HG02884 (cell line): ENCODE results near the gene BICDL2.

Experiments used
- ATAC-seq: cut with Tn5 transposase; IDR thresholded peaks from one replicate; pipeline ENCODE4 v1.9.1; 2021; ENCODE audit warnings: mild to moderate bottlenecking, moderate library complexity; ENCODE audit not compliant: unreplicated experiment

Gene BICDL2

DNA sequence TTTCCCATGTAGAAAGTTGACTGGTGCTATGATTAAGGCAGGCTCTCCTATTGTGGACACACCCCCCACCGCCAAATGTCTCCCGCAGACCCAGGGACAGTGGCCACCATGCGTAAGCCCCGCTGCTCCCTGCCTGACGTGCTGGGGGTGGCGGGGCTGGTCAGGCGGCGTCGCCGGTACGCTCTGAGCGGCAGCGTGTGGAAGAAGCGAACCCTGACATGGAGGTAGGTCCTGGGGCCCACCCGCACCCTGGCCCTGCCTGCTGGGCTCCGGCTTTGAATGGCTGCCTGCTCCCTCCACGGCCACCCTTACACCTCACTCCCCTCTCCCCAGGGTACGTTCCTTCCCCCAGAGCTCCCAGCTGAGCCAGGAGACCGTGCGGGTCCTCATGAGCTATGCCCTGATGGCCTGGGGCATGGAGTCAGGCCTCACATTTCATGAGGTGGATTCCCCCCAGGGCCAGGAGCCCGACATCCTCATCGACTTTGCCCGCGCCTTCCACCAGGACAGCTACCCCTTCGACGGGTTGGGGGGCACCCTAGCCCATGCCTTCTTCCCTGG, 13.3 kb upstream of the BICDL2 start:
- no peak for ATAC-seq

DNA sequence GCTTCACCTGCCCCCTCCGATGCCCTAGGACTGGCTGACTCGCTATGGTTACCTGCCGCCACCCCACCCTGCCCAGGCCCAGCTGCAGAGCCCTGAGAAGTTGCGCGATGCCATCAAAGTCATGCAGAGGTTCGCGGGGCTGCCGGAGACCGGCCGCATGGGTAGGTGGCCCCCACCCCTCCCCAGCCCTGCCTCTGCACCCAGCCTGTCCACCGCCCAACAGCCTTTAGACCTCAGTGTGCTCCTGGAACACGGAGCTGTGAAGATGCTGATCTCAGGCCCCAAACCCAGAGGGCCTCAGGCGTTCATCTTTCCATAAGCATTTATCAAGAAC, 10.6 kb upstream of the BICDL2 start:
- ATAC-seq = no peak

DNA sequence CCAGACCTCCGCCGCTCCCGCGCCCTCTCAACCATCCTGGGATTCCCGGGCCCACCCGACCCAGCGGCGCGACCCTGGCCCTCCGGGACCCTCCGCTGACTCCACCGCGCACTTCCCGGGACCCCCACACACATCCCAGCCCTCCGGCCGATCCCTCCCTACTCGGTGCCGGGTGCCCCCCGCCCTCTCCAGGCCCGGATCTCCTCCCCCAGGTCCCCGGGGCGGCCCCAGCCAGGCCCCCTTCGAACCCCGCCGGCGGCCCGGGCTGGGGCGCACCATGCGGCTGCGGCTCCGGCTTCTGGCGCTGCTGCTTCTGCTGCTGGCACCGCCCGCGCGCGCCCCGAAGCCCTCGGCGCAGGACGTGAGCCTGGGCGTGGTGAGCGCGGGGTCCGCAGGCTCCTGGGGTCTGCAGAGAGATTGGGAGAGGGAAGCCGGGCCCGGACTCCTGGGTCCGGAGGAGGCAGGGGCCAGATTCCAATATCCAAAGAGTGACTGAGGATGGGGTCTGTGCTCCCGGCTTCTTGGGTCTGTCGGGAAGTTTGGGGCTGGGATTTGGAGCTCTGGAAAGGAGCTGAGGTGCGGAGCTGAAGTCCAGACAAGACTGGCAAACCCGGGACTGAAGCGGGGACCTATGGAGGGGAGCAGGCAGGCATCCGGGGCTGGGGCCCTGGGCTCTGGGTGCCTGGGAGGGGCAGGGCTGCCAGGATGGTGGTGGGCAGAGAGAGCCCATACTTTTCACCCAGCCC, 10.1 kb upstream of the BICDL2 start:
- no peak for ATAC-seq

DNA sequence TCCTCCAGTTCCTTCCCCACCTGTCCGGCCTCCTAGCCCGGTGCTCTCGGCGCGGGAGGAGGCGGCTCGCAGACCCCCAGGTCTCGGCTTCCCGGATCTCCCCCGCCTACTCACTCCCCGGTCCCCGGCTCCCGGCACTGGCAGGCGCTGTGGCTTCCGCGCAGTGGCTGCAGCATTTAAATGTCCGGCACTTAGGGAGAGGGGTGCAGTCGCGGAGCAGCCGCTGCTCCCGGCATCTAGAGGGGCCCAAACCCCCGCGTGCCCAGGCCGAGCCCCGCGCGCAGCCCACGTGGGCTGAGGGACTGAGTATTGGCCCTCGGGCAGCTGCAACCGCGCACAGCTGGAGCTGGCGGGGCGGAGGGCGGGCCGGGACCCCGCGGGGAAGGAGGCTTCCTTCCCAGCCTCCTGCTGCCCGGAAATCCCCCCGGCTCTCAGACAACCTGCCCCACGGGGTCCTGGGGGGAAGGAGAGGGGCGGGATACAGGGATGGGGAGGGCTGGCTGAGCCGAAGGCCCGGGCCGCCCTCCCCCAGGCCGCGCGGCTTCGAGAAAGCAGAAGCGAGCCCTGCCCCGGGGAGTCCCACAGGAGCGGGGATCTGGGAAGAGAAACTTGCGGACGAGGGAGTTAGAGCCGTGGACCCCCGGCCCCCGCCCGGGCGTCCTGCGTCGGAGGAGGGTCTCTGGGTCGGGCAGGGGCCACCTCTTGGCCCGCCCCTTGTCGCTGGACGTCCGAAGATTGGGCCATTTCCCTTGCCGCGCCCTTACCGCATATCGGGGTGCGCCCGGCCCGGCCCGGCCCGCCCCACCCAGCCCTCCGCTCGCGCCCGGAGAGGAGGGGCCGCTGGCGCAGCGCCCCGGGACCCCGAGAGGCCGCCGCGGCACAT, 9.3 kb upstream of the BICDL2 start, which contains the start of gene MMP25:
Gene MMP25, plus strand, starts transcription at position 804 of the 883 bp plus-strand sequence. CDS start 357 bp downstream, outside the sequence.
- ATAC-seq = no peak

DNA sequence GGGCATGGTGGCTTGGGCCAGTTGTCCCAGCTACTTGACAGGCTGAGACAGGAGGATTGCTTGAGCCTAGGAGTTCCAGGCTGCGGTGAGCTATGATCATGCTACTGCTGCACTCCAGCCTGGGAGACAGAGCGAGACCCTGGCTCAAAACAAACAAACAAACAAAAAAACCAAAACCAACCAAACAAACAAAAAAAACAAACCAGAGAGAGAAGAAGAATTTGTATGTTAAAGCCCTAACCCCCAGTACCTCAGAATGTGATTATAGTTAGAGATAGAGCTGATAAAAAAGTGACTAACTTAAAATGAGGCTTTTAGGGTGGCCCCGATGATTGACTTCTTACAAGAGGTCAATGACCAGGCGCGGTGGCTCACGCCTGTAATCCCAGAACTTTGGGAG, 8.0 kb upstream of the BICDL2 start:
- no peak for ATAC-seq

DNA sequence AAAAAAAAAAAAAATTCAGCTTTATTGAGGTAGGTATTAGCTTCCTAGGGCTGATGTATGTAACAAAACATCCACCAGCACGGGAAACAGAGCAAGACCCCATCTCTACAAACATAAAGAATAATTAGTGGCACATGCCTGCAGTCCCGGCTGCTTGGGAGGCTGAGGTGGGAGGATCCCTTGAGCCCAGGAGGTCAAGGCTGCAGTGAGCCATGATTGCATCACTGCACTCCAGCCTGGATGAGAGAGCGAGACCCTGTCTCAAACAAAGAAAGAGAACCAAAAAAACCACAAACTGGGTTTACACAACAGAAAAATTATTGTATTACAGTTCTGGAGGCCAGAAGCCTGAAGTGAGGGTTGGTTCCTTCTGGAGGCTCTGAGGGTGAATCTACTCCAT, 5.6 kb upstream of the BICDL2 start:
- no peak for ATAC-seq

DNA sequence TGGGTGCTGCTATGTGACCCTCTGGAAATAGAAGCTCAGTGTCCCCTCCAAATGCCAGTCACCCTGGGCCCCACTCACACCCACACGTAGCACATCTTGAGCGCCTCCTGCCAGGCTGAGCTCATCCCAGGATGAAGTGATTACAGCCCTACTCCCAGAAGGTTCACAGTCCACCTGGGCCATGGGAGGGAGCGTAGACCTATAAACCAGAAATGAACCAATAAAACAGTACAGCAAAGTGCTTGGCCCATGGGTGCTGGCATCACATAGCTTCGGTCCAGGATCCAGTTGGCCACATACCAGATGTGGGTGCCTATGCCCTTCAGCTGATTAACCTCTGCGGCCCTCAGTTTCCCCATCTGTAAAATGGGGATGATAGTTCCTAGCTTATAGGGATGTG, 2.2 kb upstream of the BICDL2 start:
- no peak for ATAC-seq

DNA sequence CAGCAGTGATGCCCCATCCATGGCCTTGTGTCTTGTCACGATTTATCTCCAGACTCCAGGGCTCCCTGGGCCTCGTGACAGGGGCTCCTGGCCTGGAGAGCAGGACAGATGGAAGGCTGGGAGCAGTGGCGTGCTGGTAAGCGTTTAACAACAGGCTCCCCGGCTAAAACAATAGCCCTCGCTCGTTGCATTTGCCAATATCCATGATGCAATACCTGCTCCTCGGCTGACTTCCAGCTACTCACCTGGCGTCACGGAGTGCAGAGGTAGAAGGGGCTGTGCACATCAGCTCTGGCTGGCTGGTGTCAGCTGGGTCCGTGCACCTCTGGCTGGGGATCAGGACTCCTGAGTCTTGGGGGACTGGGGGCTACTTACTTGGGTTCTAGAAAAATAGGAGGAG, 1.5 kb upstream of the BICDL2 start:
- ATAC-seq = no peak

DNA sequence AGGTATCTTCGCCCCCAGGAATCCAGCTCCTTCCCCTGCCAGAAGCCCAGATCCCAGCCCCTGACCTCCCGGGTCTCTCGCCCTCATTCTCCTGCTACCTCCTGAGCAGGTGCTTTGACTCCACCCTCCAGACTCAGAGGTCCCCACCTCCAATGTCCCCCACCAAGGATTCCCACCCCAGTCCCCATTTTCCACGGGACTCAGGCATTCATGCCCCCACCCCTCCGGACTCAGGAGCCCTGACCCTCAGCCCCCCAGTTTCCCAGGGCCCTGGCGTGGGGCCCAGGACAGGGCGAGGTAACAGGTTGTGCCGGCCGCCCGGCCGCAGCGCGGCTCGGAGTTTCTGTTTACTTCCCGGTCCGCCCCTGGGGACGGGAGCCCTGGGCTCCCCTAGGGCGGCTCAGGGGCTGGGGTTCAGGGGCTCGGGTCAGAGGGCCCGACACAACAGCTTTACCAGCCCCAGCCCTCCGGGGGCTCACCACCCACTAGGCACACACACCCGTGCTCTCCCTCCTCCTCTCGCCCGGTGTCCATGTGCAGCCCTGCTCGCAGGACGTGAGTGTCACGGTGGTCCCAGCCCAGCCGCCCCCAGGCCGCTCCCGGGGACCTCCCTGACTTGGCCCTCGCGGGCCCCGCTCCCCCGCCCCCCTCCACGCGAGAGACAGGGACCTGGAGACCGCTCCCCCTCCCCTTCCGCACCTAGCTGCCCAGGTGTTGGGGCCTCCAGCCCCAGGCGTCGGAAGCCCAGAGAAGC, 595 bp downstream of the BICDL2 start:
- no peak for ATAC-seq

DNA sequence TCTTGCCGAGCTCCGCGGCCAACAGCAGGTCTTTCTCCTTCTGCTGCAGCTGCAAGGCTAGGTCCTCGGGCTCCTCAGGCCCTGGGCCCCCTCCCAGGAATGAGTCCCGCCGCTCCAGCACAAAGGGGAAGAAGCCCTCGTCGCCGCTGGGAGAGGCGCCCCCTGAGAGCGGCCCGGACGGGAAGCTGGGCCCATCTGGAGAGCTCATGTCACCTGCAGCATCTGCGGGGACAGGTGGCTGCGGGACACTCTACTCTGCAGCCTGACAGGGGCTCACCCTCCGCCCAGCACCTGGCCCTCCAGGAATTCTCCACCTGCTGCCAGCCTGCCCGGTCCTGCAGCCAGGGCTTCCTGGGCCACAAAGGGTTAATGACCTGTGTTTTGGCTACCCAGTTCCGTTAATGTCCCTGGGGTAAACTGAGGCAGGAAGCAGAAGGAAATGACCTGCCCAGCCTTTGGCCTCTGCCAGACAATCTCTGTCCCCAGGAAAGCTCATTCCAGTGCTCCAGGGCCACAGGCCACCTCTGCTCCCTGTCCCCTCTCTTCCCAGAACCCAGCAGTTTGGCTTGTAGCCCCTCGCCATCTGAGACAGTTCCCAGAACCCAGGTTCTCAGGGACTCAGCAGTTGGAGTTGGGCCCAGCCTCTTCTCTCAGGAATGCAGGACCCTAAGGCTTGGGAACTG, 1.3 kb downstream of the BICDL2 start:
- ATAC-seq = no peak

DNA sequence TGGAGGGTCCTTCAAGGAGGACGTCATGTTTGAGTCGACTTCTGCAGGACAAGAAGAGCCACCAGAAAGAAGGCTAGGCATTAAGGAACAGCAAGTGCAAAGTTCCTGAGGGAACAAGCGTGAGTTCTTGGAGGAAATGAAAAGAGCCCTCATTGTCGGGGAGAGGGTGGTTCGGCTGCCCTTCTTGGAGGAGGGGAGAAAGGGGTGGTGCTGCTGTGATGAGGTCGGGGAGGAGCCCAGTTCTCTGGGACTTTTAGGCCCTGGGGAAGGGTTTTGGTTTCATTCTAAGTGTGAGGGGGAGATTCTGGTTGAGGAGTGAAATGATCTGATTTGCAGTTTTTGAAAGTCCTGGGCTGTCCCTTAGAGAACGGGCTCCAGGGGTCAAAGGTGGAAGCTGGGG, 4.1 kb downstream of the BICDL2 start:
- ATAC-seq = no peak

DNA sequence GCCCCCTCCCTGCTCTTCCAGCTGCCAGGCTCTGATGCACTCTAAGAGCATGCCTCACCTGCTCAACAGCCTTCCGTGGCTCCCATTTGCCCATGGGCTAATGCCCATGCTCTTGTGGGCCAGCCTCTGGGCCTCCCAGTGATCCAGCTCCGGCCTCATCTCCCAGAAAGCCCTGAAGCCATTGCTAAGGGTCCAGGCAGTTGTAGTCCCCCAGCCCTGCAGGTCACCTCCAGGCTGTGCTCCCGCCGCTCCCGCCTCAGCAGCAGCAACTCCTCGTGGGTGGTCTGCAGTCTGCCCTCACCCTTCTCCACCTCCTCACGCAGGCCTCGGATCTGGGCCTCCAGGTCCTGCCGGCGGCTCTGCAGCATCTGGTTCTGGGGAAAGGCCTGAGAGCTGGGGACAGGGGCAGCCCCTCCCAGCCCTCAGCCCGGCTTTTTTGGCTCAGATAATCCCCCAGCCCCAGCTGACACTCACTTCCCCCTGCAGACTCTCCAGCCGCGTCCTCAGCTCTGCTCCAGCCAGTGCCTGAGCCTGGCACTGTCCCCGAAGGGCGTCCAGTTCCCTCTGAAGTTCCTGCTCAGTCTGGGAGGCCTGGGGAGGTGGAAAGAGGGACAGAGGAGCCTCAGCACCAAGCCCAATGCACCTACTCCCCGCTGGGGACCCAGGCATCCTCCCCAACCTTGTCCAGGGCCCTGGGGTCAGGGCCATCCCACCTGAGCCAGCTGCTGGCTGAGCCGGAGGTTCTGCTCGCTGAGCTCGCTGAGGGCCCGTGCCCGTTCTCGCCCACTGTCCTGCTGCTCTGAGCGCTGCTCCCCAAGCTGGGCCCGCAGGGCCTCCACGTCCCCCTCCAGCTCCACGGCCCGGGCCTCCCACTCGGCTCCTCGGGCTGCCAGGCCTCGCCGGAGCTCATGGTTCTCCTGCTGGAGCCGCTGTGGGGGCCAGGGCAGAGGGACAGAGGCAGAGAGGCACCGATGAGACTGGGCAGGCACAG, 6.2 kb downstream of the BICDL2 start:
- ATAC-seq = no peak

DNA sequence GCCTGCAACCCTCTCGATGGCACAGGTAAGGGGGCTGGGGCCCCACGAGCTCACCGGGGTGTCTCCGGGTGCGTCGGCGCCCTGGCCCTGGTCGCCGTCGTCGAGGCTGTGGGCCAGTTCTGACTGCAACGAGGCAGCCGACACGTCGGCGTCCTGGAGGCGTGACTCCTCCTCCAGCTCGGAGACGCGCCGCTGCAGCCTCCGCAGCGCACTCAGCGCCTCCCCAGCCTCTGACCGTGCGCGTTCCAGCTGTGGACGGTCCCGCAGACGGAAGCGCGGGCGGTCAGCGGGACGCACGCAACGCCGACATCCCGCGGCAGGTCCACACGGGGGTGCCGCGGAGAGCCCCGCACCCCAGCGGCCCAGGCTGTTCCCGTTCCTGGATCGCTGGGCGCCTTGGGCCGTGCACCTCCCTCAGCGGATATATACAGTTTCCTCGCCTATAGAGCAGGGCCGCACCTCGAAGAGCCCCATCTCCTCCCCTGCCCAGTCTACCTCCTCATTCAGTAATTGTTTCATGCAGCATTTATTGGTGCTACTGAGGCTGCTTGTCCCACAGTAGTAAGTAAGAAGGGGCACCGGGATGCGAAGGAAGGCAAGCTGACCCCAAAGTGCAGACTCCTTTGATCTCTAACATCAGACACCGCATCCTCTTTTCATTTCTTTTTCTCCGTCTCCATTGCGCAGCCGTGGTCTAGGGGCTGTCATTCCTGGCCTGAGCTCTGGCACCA, 7.1 kb downstream of the BICDL2 start:
- ATAC-seq = no peak

DNA sequence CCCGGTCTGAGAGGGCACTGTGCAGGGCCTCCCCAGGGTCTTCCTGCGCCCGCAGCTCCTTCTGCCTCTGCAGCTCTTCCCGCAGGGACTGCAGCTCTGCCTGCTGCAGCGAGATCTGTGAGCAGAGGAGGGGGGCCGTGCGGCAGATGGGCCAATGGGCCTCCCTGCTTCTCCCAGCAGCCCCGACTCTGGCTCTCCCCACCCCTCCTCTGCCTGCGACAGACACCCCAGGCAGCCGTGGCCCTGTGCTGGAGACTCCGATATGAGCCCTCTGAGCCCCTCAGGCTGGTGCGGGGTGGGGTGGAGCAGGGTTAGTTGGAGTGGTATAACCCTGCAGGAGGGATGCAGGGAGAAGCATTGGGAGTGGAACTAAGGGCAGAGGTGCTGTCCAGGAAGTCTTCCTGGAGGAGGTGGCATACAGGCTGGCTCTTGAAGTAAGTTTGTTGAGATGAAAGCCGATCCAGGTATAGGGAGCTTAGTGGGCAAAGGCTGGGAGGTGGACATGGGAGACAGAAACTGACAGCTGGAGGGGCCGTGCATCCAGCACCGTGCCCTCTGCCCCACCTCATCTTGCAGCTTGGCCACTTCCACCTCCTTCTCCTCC, 7.9 kb downstream of the BICDL2 start:
- ATAC-seq = no peak

DNA sequence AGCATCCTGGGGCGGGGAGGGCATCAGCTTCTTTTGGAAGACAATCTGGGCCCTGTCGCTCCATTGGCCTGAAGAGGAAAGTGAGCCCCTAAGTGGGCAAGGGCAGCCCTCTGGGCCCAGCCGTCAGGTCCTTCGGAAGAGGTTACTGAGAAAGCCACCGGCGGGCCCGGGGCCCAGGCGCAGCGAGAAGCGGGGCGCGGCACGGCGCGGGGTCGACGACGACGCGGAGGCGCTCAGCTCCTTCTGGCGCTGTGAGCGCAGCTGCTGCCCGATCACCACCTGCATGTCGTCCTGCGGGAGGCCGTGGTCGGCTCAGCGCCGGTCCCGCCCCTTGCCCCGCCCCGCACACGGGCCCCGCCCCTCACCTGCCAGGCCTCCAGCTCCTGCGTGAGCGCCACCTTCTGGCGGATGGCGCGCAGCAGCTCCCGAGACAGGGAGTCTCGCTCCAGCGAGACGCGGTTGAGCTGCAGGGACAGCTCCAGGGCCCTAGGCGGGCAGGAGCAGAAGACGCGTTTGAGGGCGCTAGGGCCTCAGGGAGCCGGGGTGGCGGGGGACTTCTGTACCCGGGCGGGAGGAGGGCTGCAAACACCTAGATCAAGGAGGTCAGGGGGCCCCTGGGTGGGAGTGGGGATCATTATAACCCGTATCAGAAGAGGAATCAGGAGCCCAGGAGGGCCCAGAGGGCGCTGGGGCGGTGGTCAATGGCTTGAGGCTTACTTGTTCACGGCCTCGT, 8.6 kb downstream of the BICDL2 start:
- no peak for ATAC-seq

DNA sequence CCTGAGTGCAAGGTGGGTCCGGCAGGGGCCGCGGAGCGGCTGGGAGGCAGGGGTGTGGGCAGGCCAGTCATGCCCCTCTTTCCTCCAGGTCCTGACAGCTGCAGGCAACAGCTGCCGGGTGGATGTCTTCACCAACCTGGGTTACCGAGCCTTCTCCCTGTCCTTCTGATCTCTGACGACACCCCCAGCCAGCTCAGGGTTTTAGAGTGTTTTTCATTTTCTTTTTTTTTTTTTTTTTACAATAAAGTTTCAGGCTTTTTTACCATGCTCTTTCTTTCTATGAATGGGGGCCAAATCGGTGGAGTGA, 9.3 kb downstream of the BICDL2 start:
- ATAC-seq = no peak

DNA sequence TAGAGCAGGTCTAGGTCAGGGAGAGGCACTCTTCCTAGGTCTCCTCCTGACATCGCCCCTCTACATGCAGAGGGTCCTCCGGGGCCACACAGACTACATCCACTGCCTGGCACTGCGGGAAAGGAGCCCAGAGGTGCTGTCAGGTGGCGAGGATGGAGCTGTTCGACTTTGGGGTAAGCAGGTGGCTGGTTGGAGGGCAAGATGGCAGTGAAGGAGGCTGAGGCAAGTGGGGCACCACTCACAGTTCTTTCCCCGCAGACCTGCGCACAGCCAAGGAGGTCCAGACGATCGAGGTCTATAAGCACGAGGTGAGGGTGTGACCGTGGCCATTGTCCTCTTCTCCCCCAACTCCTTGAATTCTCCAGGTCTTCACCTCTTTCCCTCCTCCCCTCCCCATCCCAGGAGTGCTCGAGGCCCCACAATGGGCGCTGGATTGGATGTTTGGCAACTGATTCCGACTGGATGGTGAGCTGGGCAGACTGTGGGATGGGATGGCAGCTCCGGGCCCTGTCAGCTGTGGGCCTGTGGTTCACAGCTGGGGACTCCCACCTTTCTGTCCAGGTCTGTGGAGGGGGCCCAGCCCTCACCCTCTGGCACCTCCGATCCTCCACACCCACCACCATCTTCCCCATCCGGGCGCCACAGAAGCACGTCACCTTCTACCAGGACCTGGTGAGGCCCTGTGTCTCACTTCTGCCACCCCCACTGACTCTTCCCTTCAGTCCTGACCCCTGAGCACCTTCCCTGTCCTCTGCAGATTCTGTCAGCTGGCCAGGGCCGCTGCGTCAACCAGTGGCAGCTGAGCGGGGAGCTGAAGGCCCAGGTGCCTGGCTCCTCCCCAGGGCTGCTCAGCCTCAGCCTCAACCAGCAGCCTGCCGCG, 9.9 kb downstream of the BICDL2 start:
- no peak for ATAC-seq
